Ovary (tissue), 3 donors: ENCODE results near the gene OPRD1.

ENCODE experiments used
- CTCF ChIP-seq, 3 donors: fragments of 450-650 bp in 2 of 3; fragments of 200-600 bp in 1 of 3; IDR thresholded peaks; one replicate each; pipeline versions ENCODE4 v1.5.1 to v1.8.0; 2016 to 2022; ENCODE audit warnings: antibody characterized with exemption in 3 of 3, mild to moderate bottlenecking in 1 of 3
- EP300 ChIP-seq: sonication (generic); formaldehyde crosslinking; IDR thresholded peaks from one replicate; pipeline ENCODE4 v1.6.1; 2017; ENCODE audit warnings: antibody characterized with exemption
- POLR2A ChIP-seq: fragments of 450-650 bp; IDR thresholded peaks from one replicate; pipeline ENCODE4 v1.6.1; 2017; ENCODE audit warnings: antibody characterized with exemption, mild to moderate bottlenecking, moderate library complexity
- donor health status: DM: no; HTN: no; CAD: no.

GRCh38 chr1:28811369-28811765, 603 bp upstream of the OPRD1 start:
- TF ChIP-seq CTCF (IDR thresholded peaks at IDR 0.05) = no peak
- TF ChIP-seq POLR2A = no peak
- no peak for TF ChIP-seq EP300
